NCI-H146 (cell line): ENCODE measurements around the gene CTCF.

Experiments
- DNase-seq: peaks from one replicate; lab custom pipeline; 2025; lab: John Stamatoyannopoulos, UW

Gene CTCF

DNA sequence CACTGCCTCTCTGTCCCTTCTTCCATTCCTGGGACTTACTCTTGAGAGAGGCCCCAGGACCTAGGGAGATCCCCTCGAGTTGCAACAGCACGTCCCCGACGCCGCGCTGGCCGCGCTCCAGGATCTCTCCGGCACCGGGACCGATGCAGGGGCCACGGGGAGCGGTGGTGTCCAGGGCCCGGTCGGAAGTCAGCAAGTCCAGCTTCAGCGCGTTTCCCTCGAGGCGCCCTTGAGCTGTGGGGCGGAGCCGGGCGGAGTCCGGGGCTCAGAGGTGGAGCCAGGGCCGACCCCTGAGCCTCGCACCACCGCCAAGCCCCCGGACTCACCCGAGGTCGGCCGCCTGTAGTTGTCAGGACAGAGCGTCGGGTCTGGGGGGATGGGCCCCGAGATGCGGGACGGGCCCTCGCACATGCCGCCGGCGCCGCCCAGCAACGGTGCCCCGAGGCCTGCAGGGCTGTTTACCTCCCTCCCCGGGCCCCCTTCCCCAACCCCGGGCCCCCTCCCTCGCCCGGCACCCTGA, 103.8 kb downstream of the CTCF start:
- DNase-seq = peak; percentile 34

DNA sequence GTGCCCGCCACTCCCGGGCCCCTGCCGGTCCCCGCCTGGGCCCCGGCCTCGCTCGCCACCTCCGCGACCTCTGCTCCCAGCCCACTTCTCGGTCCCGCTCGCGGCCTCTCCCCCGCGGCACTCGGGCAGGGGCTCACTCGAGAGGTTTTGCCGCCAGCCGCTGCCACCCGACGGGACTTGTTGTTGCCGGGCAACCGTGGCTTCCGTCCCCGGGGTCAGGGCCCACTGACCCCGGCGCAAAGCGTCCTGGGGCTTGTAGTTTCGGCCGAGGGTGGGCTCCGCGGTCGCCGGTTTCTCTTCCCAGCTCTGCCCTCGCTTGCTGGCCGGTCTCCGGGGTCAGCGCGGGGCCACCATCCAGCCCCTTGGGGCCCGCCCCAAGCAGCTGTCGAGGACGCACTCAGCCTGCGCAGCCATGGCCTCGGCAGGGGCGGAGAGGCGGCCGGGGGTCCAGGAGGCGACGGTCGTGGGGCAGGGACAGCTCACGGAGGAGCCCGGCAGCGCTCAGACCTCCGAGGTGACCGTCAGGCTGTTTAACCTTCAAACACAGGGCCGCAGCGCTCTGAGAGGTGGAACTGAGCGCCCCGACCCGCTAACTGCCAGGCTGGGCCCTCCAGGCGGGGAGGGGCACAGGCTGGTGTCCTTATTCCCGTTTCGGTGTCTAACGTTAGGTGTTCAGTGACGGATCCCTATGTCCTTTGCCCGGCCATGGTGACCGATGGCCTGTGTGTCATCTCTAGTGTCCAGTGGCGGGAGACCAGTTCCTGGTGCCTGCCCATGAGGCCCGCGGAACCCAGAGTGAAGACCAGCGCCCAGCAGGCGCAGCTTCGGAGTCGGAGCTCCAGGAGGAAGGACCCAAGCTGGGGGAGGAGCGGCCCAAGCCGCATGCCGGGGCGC, 104.5 kb downstream of the CTCF start, which contains the start of the genes C16orf86 and ENKD1:
Gene C16orf86 (plus strand): TSS at position 256 of the 894 bp plus-strand sequence. CDS start 157 bp downstream, at position 413.
Gene ENKD1 (minus strand): TSS at position 192 of the 894 bp plus-strand sequence. CDS start 308 bp downstream, outside the sequence.
- peak; percentile 80 for DNase-seq

DNA sequence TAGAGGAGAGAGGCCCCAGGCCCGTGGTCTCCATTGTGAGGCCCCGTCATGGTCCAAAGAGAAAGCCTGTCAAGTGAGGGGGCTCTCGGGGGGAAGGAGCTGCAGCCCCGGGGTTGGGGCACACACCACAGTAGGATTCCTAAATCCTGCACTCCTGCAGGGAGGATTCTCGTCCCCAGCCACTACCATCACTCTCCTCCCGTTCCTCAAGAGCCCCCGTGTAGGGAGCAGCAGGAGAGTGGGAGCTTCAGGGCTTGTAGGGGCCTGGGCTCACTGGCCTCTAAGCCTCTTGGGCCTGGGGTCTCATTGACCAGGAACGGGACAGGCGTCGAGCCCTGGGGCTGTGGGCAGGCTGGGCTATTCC, 105.1 kb downstream of the CTCF start:
- DNase-seq = no peak

DNA sequence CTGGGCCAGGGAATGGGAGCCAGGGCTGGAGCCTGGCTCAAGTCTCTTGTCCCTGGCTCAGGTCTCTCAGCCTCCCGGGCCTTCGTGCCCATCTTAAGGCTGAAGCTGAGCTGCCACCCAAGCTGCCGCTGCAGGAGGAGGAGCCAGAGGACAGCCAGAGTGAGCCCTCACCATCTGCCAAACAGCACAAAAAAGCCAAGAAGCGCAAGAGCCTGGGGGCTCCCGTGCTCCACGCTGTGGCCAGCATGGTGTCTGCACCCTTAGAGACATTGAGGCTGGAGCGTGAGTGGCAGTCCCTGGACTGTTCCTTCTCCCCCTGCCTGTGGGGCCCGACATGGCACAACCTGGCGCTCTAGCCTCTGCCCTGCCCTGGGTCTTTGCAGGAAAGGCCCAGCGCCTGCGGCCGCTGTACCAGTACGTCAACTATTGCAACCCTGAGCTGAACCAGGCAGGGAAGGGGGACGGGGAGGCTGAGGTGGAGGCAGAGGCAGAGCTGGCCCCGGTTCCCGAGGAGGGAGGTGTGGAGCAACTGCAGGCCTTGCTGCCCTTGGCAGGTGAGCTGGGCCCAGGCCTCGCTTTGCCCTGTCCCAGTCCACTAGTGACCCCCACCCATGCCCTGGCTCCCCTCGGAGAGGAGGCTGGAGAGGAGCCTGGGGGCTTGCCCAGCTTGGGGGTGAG, 105.6 kb downstream of the CTCF start:
- peak; percentile 81 for DNase-seq

DNA sequence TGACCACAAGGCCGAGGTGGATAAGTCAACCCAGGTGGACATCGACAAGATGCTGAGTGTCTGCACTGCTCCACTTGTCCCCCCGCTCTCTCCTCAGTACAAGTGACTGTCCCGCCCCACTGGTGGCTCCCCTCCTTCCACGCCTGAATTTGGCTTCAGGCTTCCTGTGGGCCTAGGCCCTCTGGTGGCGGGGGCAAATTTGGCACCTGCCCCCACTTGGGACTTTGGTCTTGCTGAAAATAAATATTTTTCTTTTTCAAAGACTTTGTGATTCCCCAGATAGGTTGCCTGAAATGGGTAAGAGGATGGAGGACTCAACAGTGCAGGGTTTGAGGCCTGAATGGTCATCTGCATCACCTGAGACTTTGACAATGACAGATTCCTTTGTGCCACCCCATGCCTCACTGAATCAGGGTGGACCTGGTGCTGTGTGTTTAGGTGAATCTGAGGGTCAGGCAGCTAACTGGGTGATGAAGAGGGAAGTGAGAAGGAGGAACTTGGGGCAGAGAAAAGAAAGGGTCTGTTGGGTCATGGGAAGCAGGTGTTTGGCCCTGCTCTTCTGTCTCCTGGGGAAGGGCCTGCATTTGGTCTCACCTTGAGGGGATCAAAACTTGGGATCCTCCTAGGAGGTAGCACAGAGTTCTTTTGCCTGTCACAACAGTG, 106.3 kb downstream of the CTCF start:
- DNase-seq = no peak

DNA sequence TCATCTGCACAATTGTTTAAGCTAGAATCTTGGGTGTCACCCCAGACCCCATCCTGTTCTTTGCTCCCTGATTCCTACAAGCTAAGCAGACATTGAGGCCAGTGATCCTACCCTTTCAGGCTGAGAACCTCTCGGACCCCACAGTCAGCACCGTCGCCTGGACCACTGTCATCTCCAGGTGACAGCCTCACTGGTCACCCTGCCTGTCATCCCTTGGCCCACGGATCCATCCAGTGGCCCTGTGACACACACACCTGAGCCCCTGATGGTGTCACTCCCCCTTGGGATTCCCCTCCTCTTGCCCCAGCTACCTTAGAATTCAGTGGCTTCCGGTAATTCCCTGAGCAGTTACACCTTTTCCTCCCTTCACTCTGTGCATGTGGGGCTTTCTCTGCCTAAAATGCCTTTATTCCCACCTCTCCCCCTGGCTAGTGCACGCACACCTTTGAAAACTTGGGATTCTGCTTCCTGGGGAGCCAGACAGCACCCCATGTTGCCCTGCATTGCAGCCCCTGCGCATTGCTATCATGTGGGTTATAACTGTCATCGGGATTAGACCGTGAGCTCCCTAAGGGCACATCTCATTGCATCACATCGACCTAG, 107.3 kb downstream of the CTCF start:
- no peak for DNase-seq

DNA sequence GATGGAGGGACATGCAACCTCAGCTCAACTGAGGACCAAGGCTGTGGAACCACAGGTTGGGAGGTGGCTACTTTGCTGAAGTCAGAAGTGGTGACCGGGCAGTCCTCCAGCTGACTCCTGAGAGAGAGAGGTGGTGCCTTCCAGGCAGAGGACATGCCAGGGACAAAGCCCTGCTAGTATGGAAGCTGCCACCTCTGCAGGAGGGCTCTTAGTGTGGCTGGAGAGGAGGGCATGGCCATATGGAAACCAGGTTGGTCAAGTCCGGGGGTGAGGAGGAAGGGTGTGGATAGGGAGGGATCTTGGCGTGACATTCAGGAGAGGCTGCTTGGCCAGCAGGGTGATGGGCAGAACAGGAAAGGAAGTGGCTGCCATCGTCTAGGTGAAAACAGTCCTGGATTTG, 110.0 kb downstream of the CTCF start:
- DNase-seq = no peak

DNA sequence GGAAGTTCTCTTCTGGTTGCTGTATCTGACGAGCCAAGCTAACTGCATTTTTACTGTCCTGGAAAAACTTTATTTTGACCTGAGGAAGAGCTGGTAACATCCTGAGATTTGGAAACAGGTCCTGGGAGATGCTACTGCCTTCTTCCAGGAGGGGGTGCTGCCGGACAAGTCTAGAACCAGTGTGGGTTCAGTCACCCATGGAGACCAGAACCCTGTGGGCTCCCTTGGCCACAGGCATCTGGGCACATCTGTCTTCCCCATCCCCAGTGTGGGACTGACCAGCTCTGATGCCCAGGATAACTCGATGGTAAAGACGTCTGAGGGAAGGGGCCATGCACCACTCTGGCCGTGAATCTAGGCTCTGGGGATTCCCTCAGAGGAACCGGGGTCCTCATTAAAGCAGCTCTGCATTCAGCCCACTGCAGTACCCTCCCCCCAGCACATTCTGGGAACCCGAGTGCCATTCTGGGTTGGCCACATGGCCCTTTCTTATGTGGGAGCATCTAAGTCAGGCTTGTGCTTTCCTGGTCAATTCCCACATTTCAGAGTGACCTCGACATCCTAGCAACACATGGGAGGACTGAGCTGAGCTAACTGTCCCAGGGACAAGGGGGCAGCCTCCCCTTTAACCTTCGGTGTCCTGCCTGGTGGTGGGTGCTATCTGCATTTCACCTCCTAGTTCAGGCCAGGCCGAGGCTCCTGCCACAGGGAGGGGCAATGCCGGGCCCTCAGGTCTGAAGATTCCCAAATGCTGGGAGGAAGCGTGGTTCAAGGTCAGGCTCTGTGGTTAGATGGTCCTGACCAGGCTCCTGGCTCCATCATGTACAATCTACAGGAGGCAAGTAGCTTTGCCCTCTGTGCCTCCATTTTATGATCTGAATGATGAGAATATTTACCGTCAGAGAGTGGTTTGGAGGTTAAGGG, 110.7 kb downstream of the CTCF start:
- DNase-seq = peak; percentile 6

DNA sequence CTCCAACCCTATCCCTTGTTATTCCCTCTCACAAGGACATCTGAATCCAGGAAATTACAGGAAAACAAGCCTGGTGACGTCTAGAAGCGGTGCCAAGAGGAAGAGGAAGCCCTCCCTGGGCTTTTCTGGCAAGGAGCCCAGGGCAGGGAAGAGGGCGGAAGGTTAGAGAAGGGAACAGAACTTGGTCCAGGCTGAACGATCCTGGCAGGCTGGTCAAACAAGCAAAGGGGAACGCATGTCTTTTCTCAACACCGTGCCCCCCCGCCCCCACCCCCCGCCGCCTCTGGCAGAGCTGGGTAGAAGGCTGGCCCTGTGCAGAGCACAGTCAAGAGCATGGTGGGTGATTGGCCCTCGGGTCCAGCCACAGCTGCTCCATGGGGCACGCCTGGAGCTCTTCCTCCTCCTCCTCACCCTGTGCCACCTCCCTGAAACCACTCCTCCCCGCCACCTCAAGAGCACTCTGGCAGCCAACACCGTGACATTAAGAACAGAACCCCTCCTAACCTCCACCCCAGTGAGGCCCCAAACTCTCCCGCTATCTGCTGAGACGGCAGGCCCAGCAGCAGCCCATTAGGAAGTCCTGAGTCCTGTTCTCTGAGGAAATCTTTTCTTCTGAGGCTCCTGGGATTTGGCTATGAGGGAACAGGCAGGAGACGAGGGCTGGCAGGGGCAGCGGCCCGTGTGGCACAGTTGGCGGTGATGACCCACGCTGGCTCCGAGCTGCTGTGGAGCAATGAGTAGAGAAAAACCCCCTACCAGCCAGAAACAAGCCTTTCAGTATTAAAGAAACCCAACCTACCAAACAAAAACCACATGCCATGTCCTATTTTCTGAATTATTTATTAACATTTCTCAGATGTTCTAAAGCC, 111.6 kb downstream of the CTCF start:
- DNase-seq = no peak

DNA sequence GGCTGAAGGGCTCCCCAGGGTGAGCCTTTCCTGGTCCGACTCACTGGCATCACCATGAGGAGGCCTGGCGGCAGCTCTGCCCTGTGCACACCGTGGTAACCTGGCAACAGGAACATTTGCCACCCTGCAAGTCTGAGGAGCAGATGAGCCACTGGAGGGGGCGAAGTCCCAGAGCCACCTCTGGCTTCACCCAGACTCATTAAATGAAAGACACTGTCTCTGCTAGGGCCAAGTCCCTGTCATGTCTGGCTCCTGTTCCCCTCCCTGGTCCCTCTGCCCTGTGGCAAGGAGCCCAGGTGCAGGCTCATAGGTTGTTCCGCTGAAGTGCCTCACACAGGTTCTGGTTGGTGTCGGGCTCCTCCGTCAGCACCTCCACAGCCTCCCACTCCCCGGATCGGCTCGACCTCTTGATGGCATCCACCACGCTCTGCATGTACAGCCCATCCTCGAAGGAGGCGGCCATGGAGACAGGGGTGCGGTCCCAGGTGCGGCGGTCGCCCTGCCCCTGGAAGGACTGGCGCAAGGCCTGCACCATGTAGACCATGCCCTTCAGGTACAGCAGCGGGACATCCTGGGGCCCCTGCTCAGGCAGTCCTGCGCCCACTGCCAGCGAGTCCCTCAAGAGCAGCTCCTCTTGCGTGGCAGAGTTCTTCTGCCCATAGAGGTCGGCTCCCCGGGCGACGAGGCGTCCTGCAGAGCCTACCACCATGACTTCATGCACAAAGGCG, 112.7 kb downstream of the CTCF start:
- DNase-seq = no peak

DNA sequence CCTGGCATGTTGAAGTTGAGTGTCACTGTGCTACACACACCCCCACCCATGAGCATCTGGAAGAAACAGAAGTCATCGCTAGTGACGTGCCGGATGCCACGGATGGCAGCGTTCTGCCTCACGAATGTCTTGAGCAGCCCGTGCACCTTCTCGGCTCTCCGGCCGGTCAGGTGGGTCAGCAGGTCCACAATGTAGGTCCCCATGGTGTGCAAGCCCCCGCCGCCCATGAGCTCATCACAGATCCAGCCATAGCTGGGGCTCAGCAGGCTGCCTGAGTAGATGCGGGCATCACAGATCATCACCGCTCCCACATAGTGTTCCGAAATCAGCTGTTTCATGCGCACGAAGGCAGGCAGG, 113.2 kb downstream of the CTCF start:
- no peak for DNase-seq

DNA sequence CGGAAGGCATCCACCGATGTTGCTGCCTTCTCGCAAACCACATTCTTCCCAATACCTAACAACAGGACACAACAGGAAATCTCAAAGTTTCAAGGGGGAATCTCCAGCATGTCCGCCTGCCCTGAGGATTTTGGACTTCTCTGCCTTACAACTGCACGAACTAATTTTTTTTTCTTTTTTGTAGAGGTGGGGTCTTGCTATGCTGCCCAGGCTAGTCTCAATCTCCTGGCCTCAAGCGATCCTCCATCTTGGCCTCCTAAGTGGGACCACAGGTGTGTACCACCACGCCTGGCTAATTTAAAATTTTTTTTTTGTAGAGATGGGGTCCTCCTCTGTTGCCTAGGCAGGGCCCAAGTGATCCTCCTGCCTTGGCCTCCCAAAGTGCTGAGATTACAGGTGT, 113.7 kb downstream of the CTCF start:
- DNase-seq = no peak

DNA sequence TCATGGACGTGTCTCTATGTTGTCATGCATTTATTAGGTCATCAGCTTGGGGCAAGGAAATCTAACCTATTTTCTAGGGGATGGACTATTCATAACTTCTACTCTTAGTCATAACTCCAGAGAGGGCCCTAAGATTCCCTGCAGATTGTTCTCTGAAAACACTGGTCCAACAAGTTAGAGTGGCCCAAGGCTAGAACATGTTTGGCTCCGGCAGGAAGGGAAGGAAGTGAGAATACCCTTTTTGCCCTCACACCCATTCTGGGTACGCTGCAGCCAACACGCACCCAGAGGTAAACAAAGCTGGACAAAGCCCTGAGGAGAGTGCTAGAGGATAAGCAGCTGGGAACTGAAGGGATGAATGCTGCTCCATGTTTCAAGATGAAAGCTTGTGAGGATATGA, 114.2 kb downstream of the CTCF start:
- no peak for DNase-seq

DNA sequence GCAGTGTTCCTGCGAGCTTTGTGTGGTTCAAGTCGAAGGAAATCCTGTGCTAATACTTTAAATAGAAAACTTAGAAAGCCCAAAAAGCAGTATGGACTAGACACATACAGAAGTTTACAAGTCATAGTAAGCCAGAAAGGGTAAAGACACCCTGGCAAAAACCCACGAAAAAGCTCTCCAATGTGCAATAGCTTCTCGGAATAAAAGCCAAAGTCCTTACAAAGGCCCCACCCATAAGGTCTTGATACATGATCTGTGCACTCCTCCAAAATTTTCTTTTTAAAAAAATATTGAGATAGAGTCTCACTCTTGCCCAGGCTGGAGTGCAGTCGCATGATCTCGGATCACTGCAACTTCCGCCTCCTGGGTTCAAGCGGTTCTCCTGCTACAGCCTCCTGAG, 114.6 kb downstream of the CTCF start:
- DNase-seq = no peak

DNA sequence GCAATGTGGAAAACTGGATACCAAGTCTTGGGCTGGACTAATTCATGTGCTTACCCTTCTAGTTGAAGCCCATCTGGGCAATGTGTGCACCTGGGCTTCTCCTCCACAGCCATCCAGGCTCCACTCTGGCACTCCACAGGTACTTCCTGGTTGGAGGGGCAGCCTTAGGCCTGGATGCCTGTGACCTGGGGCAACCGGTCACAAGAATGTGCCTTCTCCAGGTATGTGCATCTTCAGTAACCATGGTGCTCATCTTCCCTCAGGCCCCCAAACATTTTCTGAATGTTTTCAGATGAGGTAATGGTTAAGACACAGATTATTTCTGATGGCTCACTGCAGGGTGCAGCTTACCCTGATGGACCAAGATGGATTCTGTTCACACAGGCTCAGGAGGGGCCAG, 115.4 kb downstream of the CTCF start:
- DNase-seq = no peak

DNA sequence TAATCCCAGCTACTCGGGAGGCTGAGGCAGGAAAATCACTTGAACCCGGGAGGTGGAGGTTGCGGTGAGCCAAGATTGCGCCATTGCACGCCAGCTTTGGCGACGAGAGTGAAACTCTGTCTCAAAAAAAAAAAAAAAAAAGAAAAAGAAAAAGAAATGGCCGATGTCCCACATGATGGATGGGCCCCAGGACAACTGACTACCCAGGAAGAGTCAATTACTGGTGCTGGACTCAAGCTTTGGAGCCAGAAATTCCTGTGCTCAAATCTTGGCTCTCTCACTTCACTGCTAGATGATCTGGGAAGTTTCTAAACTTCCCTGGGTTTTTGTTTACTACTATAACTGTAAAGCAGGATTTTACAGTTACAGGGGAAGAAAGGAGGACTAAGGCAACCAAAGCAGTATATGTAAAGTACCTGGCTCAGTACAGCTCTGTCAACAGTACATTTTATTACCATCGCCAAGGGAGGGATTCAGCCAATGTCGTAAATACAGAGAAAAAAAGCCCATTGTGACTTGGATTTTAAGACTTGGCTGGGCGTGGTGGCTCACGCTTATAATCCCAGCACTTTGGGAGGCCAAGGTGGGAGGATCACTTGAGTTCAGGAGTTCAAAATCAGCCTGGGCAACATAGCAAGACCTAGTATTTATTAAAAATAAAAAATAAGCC, 116.2 kb downstream of the CTCF start:
- DNase-seq = no peak

DNA sequence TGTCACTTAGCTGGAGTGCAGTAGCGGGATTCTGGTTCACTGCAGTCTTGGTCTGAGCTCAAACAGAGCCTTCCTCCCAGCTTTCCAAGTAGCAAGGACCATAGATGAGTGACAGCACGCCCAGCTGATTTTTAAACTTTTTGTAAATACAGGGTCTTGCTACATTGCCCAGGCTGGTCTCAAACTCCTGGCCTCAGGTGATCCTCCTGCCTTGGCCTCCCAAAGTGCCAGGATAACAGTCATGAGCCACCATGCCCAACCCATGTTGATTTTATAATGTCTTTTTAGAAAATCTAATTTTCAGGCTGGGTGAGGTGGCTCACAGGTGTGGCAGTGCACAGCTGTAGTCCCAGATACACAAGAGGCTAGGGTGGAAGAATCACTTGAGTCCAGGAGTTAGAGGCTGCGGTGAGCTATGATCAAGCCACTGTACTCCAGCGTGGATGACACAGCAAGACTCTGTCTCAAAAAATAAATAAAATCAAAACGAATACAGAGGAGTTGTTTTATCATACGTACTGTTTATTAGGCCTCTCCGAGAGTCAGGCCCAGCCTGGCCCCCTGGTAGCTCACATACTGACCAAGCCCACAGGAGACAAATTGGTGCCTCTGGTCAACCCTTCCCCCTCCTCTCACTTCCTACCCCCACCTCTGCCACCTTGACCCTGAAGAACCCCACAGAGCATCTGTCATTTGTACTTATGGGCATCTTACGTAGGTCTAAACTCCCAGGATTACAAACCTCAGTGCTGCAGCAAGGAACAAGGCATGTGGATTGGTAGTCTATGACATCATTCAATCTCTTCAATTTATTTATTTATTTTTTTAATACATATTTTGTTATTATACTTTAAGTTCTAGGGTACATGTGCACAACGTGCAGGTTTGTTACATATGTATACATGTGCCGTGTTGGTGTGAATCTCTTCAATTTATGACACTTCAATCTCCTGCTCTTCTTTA, 117.9 kb downstream of the CTCF start:
- DNase-seq = no peak

DNA sequence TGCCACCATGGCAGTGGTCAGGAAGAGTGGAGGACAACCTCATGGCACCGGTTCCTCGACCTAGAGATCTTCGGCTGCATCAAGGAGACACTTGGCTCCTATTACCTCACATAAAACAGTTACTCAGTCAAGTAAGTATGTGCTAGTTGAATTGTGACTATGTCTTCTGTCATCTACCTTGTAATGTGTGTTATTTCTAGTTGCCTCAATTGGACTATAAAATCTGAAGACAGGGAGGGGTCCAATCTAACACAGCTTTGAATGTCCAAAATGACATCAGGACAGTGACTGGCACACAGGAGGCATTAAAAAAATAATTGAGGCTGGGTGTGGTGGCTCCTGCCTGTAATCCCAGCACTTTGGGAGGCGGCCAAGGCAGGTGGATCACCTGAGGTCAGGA, 121.4 kb downstream of the CTCF start:
- no peak for DNase-seq
